ENCODE data around the gene FOSB. TPM values are rescaled to one million over a fixed set of nuclear protein-coding genes. Genes with fewer than 3 reads are reported as not detected.
A peak's percentile ranks its signal among the peaks of the same experiment; 100 is the strongest.

Gene FOSB
- total and polyA plus RNA-seq, 2 experiments from 2014 or later = 0.55 to 1.9 TPM

GRCh38 chr19:45485305-45486077 lies 17.7 kb downstream of the FOSB start:
- ATAC-seq (peak; percentile 97), DNase-seq (ENCODE audit: low spot score) (peak; percentile 98)
- Histone ChIP-seq H3K27me3 (ENCODE audit: insufficient read depth) (no peaks in the 10 kb centered on the region), H3K4me3 (peak overlapping the region; percentile 62), H3K9me2 (ENCODE audit: insufficient read depth) (no peaks in the 10 kb centered on the region), H3K4me1 (ENCODE audit: insufficient read depth) (no peaks in the 10 kb centered on the region; the same call in 1 of the 2 replicates), H3K27ac (ENCODE audit: low read depth) (peak overlapping the region; percentile 69; the same call in 1 of the 2 replicates), H3F3A (replicated peaks; ENCODE audit: low read depth) (no peaks in the 10 kb centered on the region; the same call in 1 of the 2 replicates), H3K36me3 (ENCODE audit: insufficient read depth) (no peaks in the 10 kb centered on the region), H2AFZ (peak overlapping the region; percentile 94; the same call in 1 of the 2 replicates), H4K20me1 (replicated peaks; ENCODE audit: insufficient read depth) (no peaks in the 10 kb centered on the region), H3K4me2 (peak overlapping the region; percentile 85), H3K79me2 (replicated peaks; ENCODE audit: insufficient read depth) (no peaks in the 10 kb centered on the region)
- H3K27me3 Mint-ChIP-seq (ENCODE audit: insufficient read depth, low read depth, poor library complexity) = peaks cover 5% of the 10 kb centered on the region
- H3K4me1 Mint-ChIP-seq = peaks cover 4% of the 10 kb centered on the region
- H3K9me3 Mint-ChIP-seq = no peaks in the 10 kb centered on the region
- H3K4me3 Mint-ChIP-seq = peak overlapping the region; percentile 88
- H3K27ac Mint-ChIP-seq = peak overlapping the region; percentile 95
- TF ChIP-seq JUNB (IDR thresholded peaks at IDR 0.05; ENCODE audit: unreplicated experiment) = no peak
- TF ChIP-seq CTCF (conservative IDR thresholded peaks at IDR 0.05; ENCODE audit: low read depth in 2 of 2) = peak; percentile 60 to 84
- TF ChIP-seq STAT1 (IDR thresholded peaks at IDR 0.05; ENCODE audit: unreplicated experiment) = no peak
- peak; percentile 97 for TF ChIP-seq ETS1 (IDR thresholded peaks at IDR 0.05)
- TF ChIP-seq ZNF331 (CRISPR knock-in tag; IDR thresholded peaks at IDR 0.05; ENCODE audit: low read depth) = no peak
- peak; percentile 56; the same call in 1 of the 2 replicates for TF ChIP-seq CREB1 (CRISPR knock-in tag; IDR thresholded peaks at IDR 0.05; ENCODE audit: low read depth)
- peaks cover 3% of the 10 kb centered on the region; the same call in 2 of the 3 replicates for H3K36me3 Mint-ChIP-seq (ENCODE audit: low read depth)

- Histone ChIP-seq H3F3A (replicated peaks; ENCODE audit: low read depth) (peaks cover 11% of the 10 kb centered on the region; the same call in 1 of the 2 replicates), H3K4me2 (no peak overlapping the region), H3K27ac (ENCODE audit: low read depth) (no peak overlapping the region), H3K79me2 (replicated peaks; ENCODE audit: insufficient read depth) (no peaks in the 10 kb centered on the region), H3K36me3 (ENCODE audit: insufficient read depth) (no peaks in the 10 kb centered on the region), H4K20me1 (replicated peaks; ENCODE audit: insufficient read depth) (no peaks in the 10 kb centered on the region), H2AFZ (no peak overlapping the region), H3K4me3 (no peak overlapping the region), H3K4me1 (ENCODE audit: insufficient read depth) (peaks cover 6% of the 10 kb centered on the region; the same call in 1 of the 2 replicates), H3K9me2 (ENCODE audit: insufficient read depth) (no peaks in the 10 kb centered on the region), H3K27me3 (ENCODE audit: insufficient read depth) (no peaks in the 10 kb centered on the region)
- DNase-seq (ENCODE audit: low spot score) (no peak), ATAC-seq (no peak)
- Mint-ChIP-seq H3K36me3 (ENCODE audit: low read depth) (peaks cover 3% of the 10 kb centered on the region; the same call in 2 of the 3 replicates), H3K4me3 (no peak overlapping the region), H3K27ac (no peak overlapping the region), H3K27me3 (ENCODE audit: insufficient read depth, low read depth, poor library complexity) (peaks cover 14% of the 10 kb centered on the region), H3K9me3 (no peaks in the 10 kb centered on the region; the same call in 2 of the 3 replicates), H3K4me1 (peaks cover 12% of the 10 kb centered on the region)
- TF ChIP-seq ETS1 (IDR thresholded peaks at IDR 0.05) (no peak), ZNF462 (CRISPR knock-in tag; IDR thresholded peaks at IDR 0.05) (no peak), EZH2 (IDR thresholded peaks at IDR 0.05; ENCODE audit: low read depth, unreplicated experiment) (no peak), JUNB (IDR thresholded peaks at IDR 0.05; ENCODE audit: unreplicated experiment) (no peak)
These were observed 20.9 kb downstream of the FOSB start for GRCh38 chr19:45488708-45489107.

Data from GM23338 (cell line).